Fibroblast of skin of scalp (primary cell): ENCODE results near the gene MARCHF10.

ENCODE experiments used
- DNase-seq: peaks from one replicate; pipeline ENCODE4 v3.0.0-alpha.2; 2013

MARCHF10 gene

GRCh38 chr17:62675701-62676100 is 132.4 kb downstream of the MARCHF10 start:
- no peak for DNase-seq

DNA sequence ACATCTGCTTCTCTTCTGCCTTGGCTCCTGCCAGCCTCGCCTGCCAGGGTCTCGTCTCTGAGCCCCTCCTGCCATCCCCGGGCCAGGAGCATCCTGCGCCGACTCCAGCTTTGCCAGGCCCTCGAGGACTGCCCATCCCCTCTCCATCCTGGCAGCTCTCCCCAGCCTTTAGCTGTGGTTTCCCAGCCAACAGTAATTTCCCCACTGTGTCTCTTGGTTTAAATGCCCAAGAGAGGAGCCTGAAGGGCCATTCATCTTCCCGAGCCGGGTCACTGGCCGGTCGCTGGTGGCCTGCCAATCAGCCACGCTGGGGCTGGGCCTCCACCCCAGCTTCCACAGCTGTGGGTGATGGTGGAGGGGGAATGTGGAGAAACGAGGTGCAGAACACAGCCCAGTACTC is 132.9 kb downstream of the MARCHF10 start:
- no peak for DNase-seq

- DNase-seq: no peak
These were observed 133.3 kb downstream of the MARCHF10 start for GRCh38 chr17:62674841-62675240.

DNA sequence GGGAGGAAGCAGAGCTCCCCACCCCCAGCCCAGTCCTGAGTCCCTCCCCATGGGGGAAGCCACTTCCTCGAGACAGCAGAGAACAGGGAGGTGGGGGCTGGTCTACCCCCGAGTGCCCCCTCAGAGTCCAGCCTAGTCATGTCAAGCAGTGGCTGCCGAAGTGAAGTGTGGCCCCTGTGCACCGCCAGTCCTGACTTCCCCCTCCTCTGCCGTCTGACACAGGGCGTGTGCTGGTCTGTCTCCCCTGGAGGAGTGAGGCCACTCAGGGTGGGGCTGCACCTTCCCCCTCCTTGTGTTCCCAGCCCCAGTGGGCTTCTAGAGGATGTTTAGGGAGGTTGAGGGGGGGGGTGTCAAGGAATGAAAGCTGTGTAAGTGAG is 133.8 kb downstream of the MARCHF10 start:
- DNase-seq: no peak

DNA sequence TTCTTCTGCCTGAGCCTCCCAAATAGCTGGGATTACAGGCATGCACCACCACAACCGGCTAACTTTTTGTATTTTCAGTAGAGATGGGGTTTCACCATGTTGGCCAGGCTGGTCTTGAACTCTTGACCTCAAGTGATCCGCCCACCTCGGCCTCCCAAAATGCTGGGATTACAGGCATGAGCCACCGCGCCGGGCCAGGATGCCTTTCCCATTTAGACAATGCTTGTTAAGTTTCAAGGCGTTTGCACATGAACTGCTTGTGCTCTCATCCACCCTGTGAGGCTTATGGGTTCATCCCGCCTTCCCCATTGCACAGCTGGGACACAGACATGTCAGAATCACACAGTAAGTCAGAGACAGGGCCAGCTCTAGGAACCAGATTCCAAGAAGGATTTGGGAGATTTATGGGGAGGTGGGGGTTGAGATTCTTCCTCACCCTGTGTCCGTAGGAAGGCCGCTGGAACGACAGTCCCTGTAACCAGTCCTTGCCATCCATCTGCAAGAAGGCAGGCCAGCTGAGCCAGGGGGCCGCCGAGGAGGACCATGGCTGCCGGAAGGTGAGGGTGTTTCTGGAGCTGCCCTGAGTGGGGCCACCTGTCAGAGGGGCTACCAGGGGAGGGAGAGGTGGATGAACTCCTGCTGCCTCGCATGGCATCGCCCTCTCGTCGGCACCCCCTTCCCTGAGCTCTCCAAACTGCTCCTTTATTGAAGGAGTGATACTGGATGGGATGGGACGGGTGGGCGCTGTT is 134.3 kb downstream of the MARCHF10 start:
- no peak for DNase-seq

DNA sequence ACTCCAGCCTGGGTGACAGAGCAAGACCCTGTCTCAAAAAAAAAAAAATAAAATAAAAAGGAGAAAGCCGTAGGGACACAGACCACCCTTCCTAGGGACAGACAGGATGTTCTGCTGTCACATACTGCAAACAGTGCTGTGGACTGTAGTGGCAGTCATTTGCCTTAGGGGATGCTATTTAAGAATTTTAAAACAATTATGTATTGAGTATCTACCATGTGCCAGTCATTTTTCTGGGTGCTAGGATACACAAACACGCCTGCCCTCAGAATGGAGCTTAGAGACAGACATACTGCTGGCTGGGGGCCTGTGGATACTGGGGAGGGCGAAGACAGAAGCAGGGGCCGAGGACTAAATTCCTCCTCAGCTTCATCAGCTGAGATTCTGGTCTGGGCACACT is 135.2 kb downstream of the MARCHF10 start:
- DNase-seq: no peak

DNA sequence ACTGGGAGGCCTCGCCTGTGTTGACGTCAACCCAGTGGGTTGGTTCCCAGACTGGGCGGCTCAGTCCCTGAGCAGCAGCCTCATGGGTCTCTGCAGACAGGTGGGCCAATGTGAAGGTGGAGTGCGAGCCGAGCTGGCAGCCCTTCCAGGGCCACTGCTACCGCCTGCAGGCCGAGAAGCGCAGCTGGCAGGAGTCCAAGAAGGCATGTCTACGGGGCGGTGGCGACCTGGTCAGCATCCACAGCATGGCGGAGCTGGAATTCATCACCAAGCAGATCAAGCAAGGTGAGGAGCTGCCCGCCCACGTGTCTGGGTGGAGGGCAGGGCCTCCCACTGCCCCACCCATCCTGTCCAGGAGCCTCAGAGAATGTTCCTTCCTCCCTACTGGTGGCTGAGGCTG is 136.6 kb downstream of the MARCHF10 start:
- no peak for DNase-seq

GRCh38 chr17:62670202-62670821 is 137.8 kb downstream of the MARCHF10 start:
- no peak for DNase-seq

DNA sequence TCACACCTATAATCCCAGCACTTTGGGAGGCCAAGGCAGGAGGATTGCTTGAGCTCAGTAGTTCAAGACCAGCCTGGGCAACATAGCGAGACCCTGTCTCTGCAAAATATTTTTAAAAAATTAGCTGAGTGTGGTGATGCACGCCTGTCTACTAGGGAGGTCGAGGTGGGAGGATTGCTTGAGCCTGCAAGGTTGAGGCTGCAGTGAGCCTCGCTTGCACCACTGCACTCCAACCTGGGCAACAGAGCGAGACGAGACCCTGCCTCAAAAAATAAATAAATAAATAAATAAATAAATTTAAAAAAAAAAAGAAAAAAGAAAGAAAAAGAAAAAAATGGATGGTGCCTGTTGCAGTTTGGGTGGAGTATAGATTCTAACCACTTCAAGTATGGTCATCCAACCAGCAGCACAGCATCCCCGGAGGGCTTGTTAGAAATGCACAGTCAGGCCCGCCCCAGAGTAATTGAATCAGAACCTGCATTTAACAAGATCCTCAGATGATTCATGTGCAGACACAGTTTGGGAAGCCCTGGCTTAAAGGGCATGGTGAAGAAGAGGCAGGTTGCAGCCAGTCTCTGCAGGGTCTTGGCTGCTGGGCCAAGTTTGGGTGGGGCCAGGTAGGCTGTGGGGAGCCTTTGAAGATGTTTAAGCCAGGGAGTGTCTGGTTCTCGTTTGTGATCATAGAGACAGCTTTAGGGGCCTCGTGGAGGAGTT is 139.9 kb downstream of the MARCHF10 start:
- DNase-seq: no peak

- DNase-seq: no peak
These were observed 141.1 kb downstream of the MARCHF10 start for GRCh38 chr17:62666801-62667591.

- no peak for DNase-seq
These were observed 141.9 kb downstream of the MARCHF10 start for GRCh38 chr17:62666061-62666800.

DNA sequence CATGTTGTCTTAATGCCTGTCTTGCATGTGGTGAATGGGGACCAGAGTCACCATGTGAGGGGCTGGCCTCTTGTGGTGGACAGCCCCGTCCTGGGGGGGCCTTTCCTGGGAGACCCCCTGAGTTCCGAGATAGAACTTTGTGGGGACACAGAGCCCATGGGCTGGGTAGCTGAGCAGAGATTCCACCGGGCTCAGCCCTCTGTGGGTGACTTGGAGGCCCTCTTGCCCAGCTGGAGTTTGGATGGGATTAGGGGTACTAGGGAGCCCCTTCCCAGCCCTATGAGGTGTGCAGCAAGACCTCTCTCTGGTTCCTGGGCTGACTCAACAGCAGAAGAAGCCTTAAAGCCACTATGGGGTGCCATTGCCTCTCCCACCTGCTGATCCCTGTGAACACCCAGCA is 142.5 kb downstream of the MARCHF10 start:
- no peak for DNase-seq

DNA sequence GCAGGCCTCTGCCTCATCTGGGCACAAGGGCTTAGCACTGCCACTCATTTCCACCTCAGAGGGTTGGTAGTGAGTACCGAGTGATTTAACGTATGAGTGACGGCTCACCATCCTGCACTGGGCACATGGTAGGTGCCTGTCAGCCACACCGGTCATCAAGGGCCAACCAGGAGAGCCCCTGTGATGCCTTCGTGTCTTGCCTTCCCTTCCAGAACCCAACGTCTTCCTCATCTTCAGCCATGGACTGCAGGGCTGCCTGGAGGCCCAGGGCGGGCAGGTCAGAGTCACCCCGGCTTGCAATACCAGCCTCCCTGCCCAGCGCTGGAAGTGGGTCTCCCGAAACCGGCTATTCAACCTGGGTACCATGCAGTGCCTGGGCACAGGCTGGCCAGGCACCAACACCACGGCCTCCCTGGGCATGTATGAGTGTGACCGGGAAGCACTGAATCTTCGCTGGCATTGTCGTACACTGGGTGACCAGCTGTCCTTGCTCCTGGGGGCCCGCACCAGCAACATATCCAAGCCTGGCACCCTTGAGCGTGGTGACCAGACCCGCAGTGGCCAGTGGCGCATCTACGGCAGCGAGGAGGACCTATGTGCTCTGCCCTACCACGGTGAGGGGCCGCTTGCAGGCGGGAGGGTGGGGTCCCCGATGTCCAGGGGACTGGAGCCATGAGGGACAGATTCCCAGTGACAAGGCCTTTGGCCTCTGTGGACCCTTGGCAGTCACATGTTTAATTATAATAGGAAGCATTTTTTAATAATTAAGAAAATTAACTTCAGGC is 143.6 kb downstream of the MARCHF10 start:
- DNase-seq: no peak

- no peak for DNase-seq
These were observed 144.8 kb downstream of the MARCHF10 start for GRCh38 chr17:62663304-62663703.

DNA sequence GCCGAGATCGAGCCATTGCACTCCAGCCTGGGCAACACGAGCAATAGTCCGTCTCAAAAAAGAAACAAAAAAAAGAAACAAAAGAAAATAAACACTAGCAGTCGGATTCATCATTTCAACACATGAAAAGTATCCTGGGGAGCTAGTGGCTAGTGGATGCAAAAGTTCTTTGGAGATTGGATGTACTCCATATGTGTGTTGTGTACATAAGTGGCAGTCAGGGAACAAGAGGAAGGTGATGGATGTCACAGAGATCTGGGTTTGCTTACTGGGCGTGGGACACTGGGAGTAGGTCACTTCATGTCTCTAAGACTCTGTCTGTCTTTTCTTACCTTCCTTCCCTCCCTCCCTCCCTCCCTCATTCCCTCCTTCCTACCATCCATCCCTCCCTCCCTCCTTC is 145.3 kb downstream of the MARCHF10 start:
- DNase-seq: no peak

DNA sequence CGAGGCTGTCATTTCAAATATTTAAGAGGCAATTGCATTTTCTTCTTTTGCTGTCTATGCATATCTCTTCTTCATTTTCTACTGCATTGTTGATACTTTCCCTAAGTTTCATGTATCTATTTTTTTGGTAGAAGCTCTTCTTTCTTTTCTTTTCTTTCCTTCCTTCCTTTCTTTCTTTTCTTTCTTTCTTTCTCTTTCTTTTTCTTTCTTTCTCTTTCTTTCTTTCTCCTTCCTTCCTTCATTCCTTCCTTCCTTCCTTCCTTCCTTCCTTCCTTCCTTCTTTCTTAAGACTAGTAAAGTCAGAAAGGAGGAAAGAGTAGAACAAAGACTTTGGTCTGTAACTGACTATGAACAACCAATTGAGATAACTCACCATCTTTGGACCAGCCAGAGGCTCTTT is 146.8 kb downstream of the MARCHF10 start:
- DNase-seq: no peak

DNA sequence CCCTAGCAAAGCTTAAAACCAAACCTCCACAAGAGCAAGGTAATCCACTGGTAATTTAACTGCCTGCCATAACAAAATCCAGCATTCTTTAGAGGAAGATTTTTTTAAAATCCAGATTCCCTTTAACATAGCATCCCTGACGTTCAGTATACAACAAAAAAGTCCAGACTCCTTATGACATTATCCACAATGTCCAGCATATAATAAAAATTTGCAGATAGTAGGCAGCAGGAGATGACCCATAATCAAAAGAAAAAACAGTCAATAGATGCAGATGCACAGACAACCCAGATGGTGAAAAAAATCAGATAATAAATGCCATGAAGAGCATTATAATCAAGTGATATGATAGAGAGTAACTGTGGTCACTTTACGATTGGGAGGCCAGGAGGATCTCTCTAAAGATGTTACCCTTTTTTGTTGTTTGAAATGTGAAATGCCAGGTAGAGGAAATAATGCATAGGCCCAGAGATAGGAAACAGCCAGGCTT is 147.4 kb downstream of the MARCHF10 start:
- no peak for DNase-seq

- no peak for DNase-seq
These were observed 149.8 kb downstream of the MARCHF10 start for GRCh38 chr17:62658136-62658920.

DNA sequence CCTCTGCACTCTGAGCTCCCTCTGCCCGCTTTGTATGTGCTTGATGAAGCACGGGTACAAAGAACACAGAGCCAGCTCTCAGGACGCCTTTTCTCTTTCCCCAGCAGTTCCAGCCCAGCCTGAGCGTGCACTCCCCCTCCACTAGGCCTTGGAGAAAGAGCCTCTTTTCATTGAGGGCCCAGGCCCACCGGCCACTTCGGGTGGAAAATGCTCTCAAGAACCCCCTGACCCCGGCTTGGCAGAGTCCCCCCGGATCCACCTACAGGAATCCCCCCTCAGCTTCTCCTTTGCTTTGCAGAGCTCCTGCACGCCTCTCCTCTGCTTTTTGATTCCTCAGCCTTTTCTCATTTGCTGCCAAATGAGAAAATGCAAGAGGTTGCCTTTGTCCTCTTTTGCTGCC is 150.4 kb downstream of the MARCHF10 start:
- DNase-seq: no peak

DNA sequence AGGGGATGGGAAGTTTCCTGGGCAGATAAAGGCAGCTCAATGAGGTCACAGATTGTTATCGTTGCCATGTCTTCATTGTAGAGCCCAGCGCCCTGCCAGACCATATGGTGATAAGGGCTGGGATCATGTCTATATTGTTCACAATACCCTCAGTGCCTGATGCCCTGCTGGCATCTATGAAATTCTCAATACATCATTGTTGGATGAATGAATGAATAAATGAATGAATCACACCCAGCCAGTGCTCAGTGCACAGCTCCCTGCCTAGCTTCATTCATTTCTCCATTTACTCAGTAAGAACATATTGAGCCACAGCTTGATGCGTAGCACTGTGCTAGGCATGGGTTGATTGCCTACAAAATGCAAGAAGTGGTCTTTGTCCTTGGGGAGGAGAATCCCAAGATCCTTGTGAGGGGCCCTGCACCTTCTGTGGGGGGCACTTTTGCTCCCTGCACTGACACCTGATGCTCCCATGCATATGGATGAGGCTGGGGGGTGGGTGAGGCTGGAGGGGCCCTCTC is 150.9 kb downstream of the MARCHF10 start:
- no peak for DNase-seq
